Central memory CD8-positive, alpha-beta T cell (primary cell): Measurements from ENCODE around the gene RIMS4.
"Not testable (repeated sequence)": the region's sequence is repeated elsewhere in the genome, so short reads cannot be mapped to it uniquely, and the experiment has no call there.

Source experiments
- ATAC-seq: fragments of 150-1000 bp; cut with Tn5 transposase; replicated peaks from 2 replicates; pipeline ENCODE4 v1.10.0; 2022; ENCODE audit warnings: mild to moderate bottlenecking, moderate FRiP score, moderate number of reproducible peaks; ENCODE audit not compliant: poor library complexity, severe bottlenecking; ENCODE audit errors: extremely low read depth
- DNase-seq, 2 donors: peaks; one replicate each; pipeline ENCODE4 v3.0.0; 2021; ENCODE audit warnings: low spot score in 2 of 2
- H3K27ac Mint-ChIP-seq: one replicate; pipeline ENCODE4 v1.8.0; 2022; ENCODE audit warnings: low read depth, mild to moderate bottlenecking, moderate library complexity, mixed read lengths
- H3K27me3 Mint-ChIP-seq: one replicate; pipeline ENCODE4 v1.8.0; 2022; ENCODE audit warnings: mixed read lengths
- H3K36me3 Mint-ChIP-seq: one replicate; pipeline ENCODE4 v1.8.0; 2022; ENCODE audit warnings: mild to moderate bottlenecking, moderate library complexity, mixed read lengths; ENCODE audit not compliant: insufficient read depth
- H3K4me1 Mint-ChIP-seq: one replicate; pipeline ENCODE4 v1.8.0; 2022; ENCODE audit warnings: mixed read lengths
- H3K4me3 Mint-ChIP-seq: one replicate; pipeline ENCODE4 v1.8.0; 2022; ENCODE audit warnings: mild to moderate bottlenecking, moderate library complexity, mixed read lengths
- H3K9me3 Mint-ChIP-seq: one replicate; pipeline ENCODE4 v1.8.0; 2022; ENCODE audit warnings: mixed read lengths

RIMS4 gene

DNA sequence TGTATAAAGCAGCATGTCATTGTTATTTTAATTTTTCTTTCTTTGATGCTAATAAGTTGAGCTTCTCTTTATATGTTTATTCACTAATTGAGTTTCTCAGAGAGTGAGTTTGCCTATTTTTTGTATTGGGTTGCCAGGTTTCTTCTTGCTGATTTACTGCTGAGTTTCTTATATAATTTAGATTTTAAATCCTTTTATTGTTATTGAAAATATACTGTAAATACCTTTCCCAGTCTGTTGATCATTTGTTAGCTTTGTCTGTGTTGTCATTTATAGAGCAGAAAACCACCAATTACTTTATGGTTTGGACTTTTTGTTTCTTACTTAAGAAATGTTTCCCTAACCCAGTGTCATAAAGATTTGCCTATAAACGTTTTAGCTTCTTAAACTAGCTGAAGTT lies 17.1 kb upstream of the RIMS4 start:
- DNase-seq (no peak), ATAC-seq (no peak)
- Mint-ChIP-seq H3K27me3 (peaks cover 58% of the 10 kb centered on the region), H3K9me3 (no peaks in the 10 kb centered on the region), H3K36me3 (no peaks in the 10 kb centered on the region), H3K4me3 (no peak overlapping the region), H3K27ac (no peak overlapping the region), H3K4me1 (no peaks in the 10 kb centered on the region)

DNA sequence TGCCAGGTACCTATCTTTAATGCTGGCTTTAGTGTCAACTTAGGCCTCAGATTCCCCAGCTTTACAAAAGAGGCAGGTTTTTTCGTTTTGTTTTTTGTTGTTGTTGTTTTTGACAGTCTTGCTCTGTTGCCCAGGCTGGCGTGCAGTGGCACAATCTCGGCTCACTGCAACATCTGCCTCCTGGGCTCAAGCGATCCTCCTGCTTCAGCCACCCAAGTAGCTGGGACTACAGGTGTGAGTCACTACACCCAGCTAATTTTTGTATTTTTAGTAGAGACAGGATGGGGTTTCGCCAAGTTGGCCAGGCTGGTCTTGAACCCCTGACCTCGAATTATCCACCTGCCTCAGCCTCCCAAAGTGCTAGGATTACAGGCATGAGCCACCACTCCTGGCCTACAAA lies 11.2 kb upstream of the RIMS4 start:
- not testable (repeated sequence) for H3K27ac Mint-ChIP-seq, ATAC-seq, H3K9me3 Mint-ChIP-seq, H3K4me3 Mint-ChIP-seq, H3K36me3 Mint-ChIP-seq, H3K4me1 Mint-ChIP-seq, DNase-seq, H3K27me3 Mint-ChIP-seq

DNA sequence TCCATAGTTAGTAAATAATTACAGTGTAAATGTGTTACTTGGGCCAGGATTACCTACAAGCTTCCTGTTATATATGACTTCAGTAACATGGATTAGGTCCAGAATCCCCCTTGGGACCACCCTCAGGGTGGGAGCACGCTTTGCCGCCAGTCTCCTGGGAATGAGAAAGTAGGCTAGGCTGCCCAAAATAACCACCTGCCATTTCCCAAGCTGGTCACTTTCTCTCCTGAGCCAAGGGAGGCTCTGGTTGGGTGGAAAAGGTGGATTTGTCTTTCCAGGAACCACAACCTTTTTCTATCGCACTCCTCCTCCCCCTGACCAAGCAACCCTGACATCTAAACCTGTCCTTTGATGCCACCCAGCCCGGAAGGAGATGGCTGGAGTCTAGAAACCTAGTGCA lies 9.6 kb upstream of the RIMS4 start:
- H3K9me3 Mint-ChIP-seq: no peaks in the 10 kb centered on the region

DNA sequence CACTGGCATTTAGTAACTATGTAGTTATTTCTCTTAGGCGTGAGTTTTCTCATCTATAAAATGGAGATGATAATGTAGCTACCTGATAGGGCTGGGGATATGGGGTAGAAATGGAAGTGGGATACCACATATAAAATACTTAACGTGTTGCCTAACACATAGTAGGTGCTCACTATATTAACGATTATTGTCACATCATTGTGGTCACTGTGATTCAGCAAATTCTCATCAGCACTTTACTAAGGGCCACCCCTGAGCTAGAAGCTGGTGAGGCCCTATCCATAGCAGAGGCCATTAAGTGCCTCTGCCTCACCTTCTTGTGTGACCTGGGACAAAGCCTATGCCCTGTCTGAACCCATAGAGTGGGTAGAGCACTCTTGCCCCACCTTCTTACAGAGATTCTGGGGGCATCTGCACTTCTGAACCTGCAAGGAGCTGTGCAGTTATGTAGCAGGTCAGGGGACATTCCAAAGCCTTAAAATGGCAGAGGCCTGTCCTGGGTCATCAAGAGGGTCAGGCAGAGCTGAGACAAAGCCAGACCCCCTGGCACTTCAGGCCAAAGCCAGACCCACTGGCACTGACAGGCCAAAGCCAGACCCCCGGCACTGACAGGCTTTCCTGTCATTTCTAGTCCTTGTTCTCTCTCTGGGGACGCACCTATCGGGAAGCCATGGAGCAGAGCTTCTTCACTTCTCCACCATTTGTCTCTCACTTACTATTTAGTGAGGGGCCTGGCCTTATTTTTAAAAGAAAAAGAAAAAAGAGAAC lies 7.0 kb upstream of the RIMS4 start:
- Mint-ChIP-seq H3K27me3 (peaks cover 18% of the 10 kb centered on the region), H3K27ac (no peak overlapping the region)
- no peak for ATAC-seq

More for the DNA sequence above, 9.6 kb upstream of the RIMS4 start:
- peaks cover 8% of the 10 kb centered on the region for H3K27me3 Mint-ChIP-seq
- H3K4me1 Mint-ChIP-seq: no peaks in the 10 kb centered on the region
- DNase-seq (no peak), ATAC-seq (no peak)
- no peaks in the 10 kb centered on the region for H3K36me3 Mint-ChIP-seq
- no peak overlapping the region for H3K4me3 Mint-ChIP-seq
- H3K27ac Mint-ChIP-seq: no peak overlapping the region

DNA sequence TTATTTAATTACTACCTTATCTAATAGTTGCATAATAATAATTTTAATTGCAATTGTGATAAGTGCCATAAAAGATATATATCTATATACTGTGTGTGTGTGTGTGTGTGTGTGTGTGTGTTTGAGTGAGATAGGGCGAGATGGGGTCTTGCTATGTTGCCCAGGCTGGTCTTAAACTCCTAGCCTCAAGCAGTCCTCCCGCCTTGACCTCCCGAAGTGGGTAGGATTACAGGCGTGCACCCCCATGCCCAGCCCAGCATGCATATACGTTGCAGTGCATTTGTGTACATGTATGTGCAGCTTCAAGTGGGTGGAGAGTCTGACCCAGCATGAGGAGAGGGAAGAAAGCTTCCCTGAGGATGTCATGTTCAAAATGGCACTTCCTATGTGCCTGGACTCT lies 4.6 kb upstream of the RIMS4 start:
- peaks cover 33% of the 10 kb centered on the region for H3K27me3 Mint-ChIP-seq
- DNase-seq (no peak), ATAC-seq (no peak)
- peaks cover 7% of the 10 kb centered on the region for H3K4me1 Mint-ChIP-seq
- no peaks in the 10 kb centered on the region for H3K36me3 Mint-ChIP-seq
- no peaks in the 10 kb centered on the region for H3K9me3 Mint-ChIP-seq
- no peak overlapping the region for H3K4me3 Mint-ChIP-seq
- H3K27ac Mint-ChIP-seq: no peak overlapping the region

More for the DNA sequence above, 7.0 kb upstream of the RIMS4 start:
- no peaks in the 10 kb centered on the region for H3K9me3 Mint-ChIP-seq
- H3K4me1 Mint-ChIP-seq: no peaks in the 10 kb centered on the region
- H3K4me3 Mint-ChIP-seq: no peak overlapping the region
- DNase-seq: no peak
- no peaks in the 10 kb centered on the region for H3K36me3 Mint-ChIP-seq

DNA sequence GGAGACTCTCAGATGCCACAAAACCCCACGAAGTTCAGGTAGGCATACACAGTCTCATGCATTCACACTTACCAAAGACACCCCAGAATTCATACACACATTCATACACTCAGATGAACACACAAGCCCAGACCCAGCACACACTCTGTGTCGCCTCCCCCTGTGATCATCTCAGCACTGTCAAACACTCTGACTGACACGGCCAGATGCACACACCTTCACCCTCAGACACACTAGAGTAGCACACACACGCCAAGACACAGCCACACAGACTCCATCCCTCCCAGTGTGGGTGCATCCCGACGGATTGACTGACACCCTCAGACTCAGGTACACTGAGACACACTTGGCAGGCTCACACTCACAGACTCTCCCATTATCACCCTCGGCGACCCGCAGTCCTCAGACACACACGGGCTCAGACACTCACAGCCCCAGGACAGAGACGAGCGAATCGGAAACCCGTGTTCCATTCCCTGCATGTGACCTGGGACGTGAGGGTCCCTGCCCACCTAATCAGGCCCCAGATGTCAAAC lies 872 bp upstream of the RIMS4 start:
- H3K27me3 Mint-ChIP-seq: peaks cover 69% of the 10 kb centered on the region
- H3K36me3 Mint-ChIP-seq: no peaks in the 10 kb centered on the region
- DNase-seq (no peak), ATAC-seq (no peak)
- H3K27ac Mint-ChIP-seq: no peak overlapping the region
- no peaks in the 10 kb centered on the region for H3K9me3 Mint-ChIP-seq
- peaks cover 13% of the 10 kb centered on the region for H3K4me1 Mint-ChIP-seq
- peak overlapping the region; percentile 59 for H3K4me3 Mint-ChIP-seq

DNA sequence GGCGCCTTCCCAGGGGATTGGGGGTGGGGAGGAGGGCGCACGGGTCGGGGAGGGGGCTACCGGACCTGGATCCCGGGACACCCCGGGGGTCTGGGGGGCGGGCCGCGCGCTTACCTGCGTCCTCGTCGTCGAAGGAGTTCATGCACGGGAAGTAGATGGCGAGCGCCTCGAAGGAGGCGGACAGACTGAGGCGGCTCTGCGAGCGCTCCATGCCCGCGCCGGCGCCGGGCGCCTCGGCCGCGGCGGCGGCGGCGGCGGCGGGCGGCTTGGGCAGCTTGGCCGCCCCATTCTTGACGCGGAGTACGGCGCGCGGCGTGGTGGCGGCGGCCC lies 320 bp downstream of the RIMS4 start:
- Mint-ChIP-seq H3K27ac (no peak overlapping the region), H3K27me3 (peaks cover 77% of the 10 kb centered on the region), H3K36me3 (no peaks in the 10 kb centered on the region), H3K9me3 (no peaks in the 10 kb centered on the region), H3K4me3 (peak overlapping the region; percentile 68), H3K4me1 (peaks cover 13% of the 10 kb centered on the region)
- DNase-seq (no peak), ATAC-seq (no peak)

DNA sequence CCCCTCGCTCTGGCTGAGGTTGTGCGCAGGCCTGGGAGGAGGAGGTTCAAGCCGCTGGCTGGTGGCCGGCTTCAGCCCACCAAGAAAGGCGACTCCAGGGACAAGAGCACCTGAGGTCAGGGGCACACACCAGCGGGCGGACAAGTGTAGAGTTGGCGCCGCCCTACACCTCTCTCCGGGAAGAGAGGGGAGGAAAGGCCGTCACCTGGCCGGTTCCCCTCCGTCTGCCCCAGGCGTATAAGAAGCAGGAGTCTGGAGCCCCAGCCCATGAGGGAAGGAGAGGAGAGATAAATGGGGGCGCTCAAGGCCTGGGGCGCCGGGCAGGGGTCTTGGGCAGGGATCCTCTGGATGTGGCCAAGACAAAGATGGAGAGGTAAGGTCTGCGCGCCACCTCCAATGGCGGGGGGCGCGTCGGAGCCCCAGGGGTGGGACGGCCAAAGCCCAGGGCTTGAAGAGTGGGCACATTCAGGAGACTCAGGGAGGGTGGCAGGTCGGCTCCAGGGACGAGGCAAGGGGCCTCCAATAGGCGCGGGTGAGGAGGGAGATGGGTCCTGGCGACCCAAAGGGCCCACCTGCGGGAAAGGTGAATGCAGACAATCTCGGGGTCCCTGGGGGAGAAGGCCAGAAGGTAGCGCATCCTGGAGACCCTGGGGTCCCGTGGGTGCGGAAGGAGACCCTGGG lies 826 bp downstream of the RIMS4 start:
- H3K36me3 Mint-ChIP-seq: no peaks in the 10 kb centered on the region
- peaks cover 82% of the 10 kb centered on the region for H3K27me3 Mint-ChIP-seq
- ATAC-seq (no peak), DNase-seq (no peak)
- H3K4me3 Mint-ChIP-seq: peak overlapping the region; percentile 68
- H3K9me3 Mint-ChIP-seq: no peaks in the 10 kb centered on the region
- H3K4me1 Mint-ChIP-seq: peaks cover 13% of the 10 kb centered on the region
- no peak overlapping the region for H3K27ac Mint-ChIP-seq

DNA sequence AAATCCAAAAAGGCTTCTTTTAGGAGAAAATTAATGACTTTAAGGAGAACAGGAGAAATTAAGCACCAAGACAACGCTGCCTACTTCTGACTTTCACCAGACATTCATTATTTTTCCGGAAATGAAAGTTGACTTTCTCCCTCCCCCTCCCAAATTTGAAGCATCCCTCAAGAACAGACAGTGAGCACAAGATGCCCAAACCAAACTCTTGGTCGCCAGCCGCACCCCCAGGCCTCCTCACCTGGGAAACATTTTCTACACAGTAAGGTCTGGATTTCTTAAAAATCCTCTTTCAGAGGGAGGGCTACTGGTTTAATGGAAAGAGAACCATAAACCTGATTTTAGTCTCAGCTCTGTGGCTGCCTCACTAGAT lies 2.7 kb downstream of the RIMS4 start:
- Mint-ChIP-seq H3K27ac (no peak overlapping the region), H3K27me3 (peaks cover 84% of the 10 kb centered on the region), H3K4me1 (peaks cover 13% of the 10 kb centered on the region), H3K4me3 (no peak overlapping the region), H3K36me3 (no peaks in the 10 kb centered on the region), H3K9me3 (no peaks in the 10 kb centered on the region)
- ATAC-seq (no peak), DNase-seq (no peak)

DNA sequence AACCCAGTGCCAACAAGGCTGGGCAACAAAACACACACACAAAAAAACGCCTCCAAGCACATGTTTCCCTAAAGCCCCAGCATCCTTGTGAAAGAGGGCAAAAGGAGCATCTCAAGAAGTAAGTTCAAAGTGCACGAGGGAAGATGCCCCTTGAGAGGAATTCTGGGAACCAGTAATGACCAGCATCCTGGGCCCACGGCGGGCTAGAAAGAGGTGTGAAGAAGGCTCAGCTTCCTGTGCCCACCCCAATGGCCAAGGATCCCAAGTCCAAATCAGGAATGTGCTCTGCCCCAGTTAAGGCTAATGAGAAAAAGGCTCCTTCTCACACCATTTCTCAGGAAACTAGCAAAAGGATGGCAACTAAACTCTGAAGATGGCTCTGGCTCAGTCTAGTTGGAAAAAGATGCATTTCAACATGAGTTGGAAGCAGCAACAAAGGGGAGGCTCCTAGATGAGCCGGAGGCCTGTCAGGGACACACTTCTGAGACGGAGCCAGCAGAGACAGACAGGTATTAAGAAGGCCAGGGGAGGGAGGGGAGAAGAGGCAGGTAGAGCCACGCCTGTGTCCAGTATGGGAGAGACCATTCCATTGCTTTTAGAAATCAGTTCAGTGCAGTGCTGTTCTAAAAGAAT lies 3.2 kb downstream of the RIMS4 start:
- Mint-ChIP-seq H3K36me3 (no peaks in the 10 kb centered on the region), H3K27me3 (peaks cover 82% of the 10 kb centered on the region), H3K9me3 (no peaks in the 10 kb centered on the region), H3K4me3 (no peak overlapping the region), H3K4me1 (peaks cover 13% of the 10 kb centered on the region), H3K27ac (no peak overlapping the region)
- DNase-seq: no peak
- no peak for ATAC-seq

DNA sequence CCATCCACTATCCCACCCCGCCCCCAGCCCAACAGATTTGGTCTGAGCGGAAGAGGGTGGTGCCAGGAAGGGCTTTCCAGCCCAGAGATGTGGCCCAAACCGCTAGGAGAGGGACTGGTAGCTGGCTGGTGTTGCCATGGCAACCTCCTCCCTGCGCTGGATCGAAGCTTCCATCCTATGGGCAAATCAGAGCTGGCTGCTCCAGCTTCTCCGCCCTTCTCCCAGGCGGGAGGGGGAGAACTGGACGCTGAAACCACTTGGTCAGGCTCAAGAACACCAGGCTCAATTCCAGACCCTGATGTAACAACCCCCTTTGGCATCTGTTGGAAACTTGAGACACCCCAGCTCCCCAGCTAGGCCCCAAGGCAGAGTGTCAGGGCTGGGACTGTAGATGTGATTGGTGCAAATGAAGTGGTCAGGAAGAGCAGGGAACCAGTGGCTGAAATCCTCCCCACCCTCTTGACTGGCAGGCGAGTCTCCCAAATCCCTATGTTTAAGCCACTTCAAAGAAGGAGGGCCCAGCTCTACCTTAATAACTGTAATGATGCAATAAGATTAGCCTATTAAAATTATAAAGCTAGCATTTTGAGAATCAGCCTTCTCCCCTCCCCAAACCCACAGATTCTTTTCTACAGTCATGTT lies 4.2 kb downstream of the RIMS4 start:
- DNase-seq: no peak
- Mint-ChIP-seq H3K9me3 (no peaks in the 10 kb centered on the region), H3K4me1 (peaks cover 9% of the 10 kb centered on the region), H3K27ac (no peak overlapping the region), H3K27me3 (peaks cover 74% of the 10 kb centered on the region), H3K4me3 (no peak overlapping the region), H3K36me3 (no peaks in the 10 kb centered on the region)
- no peak for ATAC-seq

DNA sequence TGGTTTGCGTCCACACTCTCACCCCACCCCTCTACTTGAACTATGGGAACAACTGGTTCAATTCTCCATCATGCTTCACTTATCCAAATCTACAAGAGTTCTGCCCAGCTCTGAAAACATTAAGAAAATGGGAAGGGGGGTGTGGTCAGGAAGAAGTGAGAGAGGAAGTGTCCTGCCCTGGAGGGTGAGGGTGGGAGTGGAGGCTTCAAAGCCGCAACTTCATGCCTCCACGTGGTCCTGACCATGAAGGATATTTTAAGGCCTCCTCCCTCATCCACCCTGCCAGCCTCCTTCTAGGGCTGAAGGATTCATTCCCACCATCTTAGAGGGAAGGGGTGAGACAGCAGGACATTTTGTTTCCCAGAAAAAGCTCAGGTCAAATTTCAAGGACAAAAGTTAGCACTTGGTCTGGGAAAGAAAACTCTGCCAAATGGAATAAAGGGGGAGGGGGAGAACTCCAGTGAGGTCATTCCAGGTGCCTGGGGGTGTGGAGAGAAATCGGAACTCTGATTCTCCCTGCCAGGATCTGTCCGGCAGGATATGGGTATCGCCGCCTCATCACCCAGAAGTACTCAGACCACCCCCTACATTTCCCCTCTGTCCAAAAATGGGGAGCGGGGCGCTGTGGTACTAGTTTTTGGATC lies 4.9 kb downstream of the RIMS4 start:
- Mint-ChIP-seq H3K27ac (no peak overlapping the region), H3K4me1 (peaks cover 6% of the 10 kb centered on the region), H3K36me3 (no peaks in the 10 kb centered on the region), H3K9me3 (no peaks in the 10 kb centered on the region), H3K4me3 (no peak overlapping the region), H3K27me3 (peaks cover 68% of the 10 kb centered on the region)
- no peak for ATAC-seq
- DNase-seq: no peak
